Trophoblast cell (in vitro differentiated cells and primary cell): Measurements from ENCODE around the gene MRPL53.
A peak's percentile ranks its signal among the peaks of the same experiment; 100 is the strongest.

Experiments used
- DNase-seq, 2 donors: peaks; one replicate each; pipeline ENCODE4 v3.0.0-alpha.2; 2016
- H2AFZ ChIP-seq: 2 replicates; pipeline ENCODE4 v1.6.1; 2013; ENCODE audit warnings: low read length, moderate library complexity, mild to moderate bottlenecking; ENCODE audit not compliant: insufficient read depth, poor library complexity
- H2AK5ac ChIP-seq: 2 replicates; pipeline ENCODE4 v1.6.1; 2013; ENCODE audit warnings: mild to moderate bottlenecking, low read length
- H2BK120ac ChIP-seq: 2 replicates; pipeline ENCODE4 v1.6.1; 2013; ENCODE audit warnings: low read length, mild to moderate bottlenecking, moderate library complexity; ENCODE audit not compliant: insufficient read depth, poor library complexity
- H2BK12ac ChIP-seq: 2 replicates; pipeline ENCODE4 v1.6.1; 2013; ENCODE audit warnings: mild to moderate bottlenecking, low read length, moderate library complexity
- H2BK5ac ChIP-seq: 2 replicates; pipeline ENCODE4 v1.6.1; 2013; ENCODE audit warnings: low read length, low read depth, moderate library complexity, mild to moderate bottlenecking; ENCODE audit not compliant: poor library complexity
- H3K14ac ChIP-seq: 2 replicates; pipeline ENCODE4 v1.6.1; 2013; ENCODE audit warnings: mild to moderate bottlenecking, low read length
- H3K18ac ChIP-seq: 2 replicates; pipeline ENCODE4 v1.6.1; 2013; ENCODE audit warnings: mild to moderate bottlenecking, low read length
- H3K23ac ChIP-seq: 2 replicates; pipeline ENCODE4 v1.6.1; 2013; ENCODE audit warnings: low read length
- H3K27ac ChIP-seq: 2 replicates; pipeline ENCODE4 v1.5.1; 2013; ENCODE audit warnings: low read depth, mild to moderate bottlenecking, inconsistent platforms, low read length, moderate library complexity
- H3K27me3 ChIP-seq: 2 replicates; pipeline ENCODE4 v1.6.1; 2013; ENCODE audit warnings: inconsistent platforms, mild to moderate bottlenecking, low read length, moderate library complexity; ENCODE audit not compliant: insufficient read depth
- H3K36me3 ChIP-seq, 2 experiments: 1 replicate in 1 of 2; 2 replicates in 1 of 2; pipeline ENCODE4 v1.6.1; 2013; ENCODE audit warnings: low read length in 2 of 2, mild to moderate bottlenecking in 2 of 2, moderate library complexity in 1 of 2; ENCODE audit not compliant: insufficient read depth in 2 of 2, control insufficient read depth in 1 of 2
- H3K4ac ChIP-seq: 2 replicates; pipeline ENCODE4 v1.6.1; 2013; ENCODE audit warnings: low read depth, mild to moderate bottlenecking, low read length, moderate library complexity
- H3K4me1 ChIP-seq, 2 experiments: 1 replicate in 1 of 2; 2 replicates in 1 of 2; pipeline ENCODE4 v1.6.1; 2013; ENCODE audit warnings: low read length in 2 of 2, mild to moderate bottlenecking in 2 of 2, moderate library complexity in 1 of 2; ENCODE audit not compliant: insufficient read depth in 2 of 2, control insufficient read depth in 1 of 2
- H3K4me2 ChIP-seq: 2 replicates; pipeline ENCODE4 v1.6.1; 2013; ENCODE audit warnings: inconsistent platforms, mild to moderate bottlenecking, low read length, moderate library complexity
- H3K4me3 ChIP-seq: 2 replicates; pipeline ENCODE4 v1.5.1; 2013; ENCODE audit warnings: mild to moderate bottlenecking, low read depth, low read length, inconsistent platforms
- H3K79me1 ChIP-seq: one replicate; pipeline ENCODE4 v1.6.1; 2013; ENCODE audit warnings: low read length
- H3K79me2 ChIP-seq: 2 replicates; pipeline ENCODE4 v1.6.1; 2013; ENCODE audit warnings: low read length, mild to moderate bottlenecking; ENCODE audit not compliant: control insufficient read depth, insufficient read depth, poor library complexity
- H3K9ac ChIP-seq: 2 replicates; pipeline ENCODE4 v1.6.1; 2013; ENCODE audit warnings: mild to moderate bottlenecking, low read length
- H3K9me3 ChIP-seq: 2 replicates; pipeline ENCODE4 v1.6.1; 2013; ENCODE audit warnings: low read depth, mild to moderate bottlenecking, control low read depth, inconsistent platforms, low read length; ENCODE audit not compliant: insufficient read depth
- H4K12ac ChIP-seq: 2 replicates; pipeline ENCODE4 v1.6.1; 2013; ENCODE audit warnings: low read depth, mild to moderate bottlenecking, low read length, moderate library complexity
- H4K8ac ChIP-seq: 2 replicates; pipeline ENCODE4 v1.6.1; 2013; ENCODE audit warnings: low read depth, mild to moderate bottlenecking, low read length, moderate library complexity
- H4K91ac ChIP-seq: one replicate; pipeline ENCODE4 v1.6.1; 2013; ENCODE audit warnings: low read depth, mild to moderate bottlenecking, low read length, moderate library complexity
- WGBS: extraction: QIAGEN DNeasy Blood & Tissue Kit; methylation state at CpG from one replicate; pipeline ENCODE4 v1.1.7; 2013; ENCODE audit warnings: missing lambda C conversion rate; ENCODE audit not compliant: insufficient read length, insufficient coverage; ENCODE audit errors: extremely low coverage; 5-methylcytosine and 5-hydroxymethylcytosine counted together

MRPL53 gene

DNA sequence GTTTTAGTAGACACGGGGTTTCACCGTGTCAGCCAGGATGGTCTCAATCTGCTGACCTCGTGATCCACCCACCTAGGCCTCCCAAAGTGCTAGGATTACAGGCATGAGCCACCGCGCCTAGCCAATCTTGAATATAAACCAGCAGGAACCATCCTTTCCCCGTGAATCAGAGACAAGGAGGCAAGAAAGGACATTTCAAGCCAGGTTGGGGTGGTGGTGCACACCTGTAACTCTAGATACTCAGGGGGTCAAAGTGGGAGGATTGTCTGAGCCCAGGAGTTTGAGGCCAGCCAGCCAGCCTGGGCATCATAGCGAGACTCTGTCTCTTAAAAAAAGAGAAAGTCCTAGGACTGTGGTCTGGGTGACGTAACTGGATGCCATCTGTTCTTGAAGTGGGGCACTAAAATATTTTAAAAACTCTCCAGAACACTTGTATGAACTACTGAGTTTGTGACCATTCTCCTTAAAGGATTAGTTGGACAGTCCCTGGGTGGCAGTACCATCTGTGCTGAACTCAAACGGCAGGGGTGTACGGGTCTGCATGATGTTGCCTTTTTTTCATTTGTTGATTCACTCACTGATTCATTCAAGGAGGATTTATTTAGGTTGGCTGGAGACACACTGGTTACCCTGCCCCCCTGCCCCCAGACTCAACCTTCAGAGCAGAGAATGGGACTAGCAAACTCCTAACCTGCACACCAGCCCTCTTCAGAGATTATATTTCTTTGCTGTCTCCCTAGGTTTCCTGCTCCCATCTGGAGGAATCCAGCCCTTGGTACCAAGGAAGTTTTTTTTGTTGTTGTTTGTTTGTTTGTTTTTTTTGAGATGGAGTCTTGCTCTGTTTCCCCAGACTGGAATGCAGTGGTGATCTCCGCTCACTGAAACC lies 38.9 kb upstream of the MRPL53 start:
- Histone ChIP-seq H3K4me2 (no peak overlapping the region), H3K79me2 (peaks cover 8% of the 10 kb centered on the region), H3K36me3 (no peaks in the 10 kb centered on the region), H3K18ac (no peak overlapping the region), H3K4me3 (no peak overlapping the region), H3K4me1 (peaks cover 12 to 14% of the 10 kb centered on the region in 2 experiments), H2BK12ac (no peak overlapping the region), H2BK5ac (no peak overlapping the region), H3K14ac (no peak overlapping the region), H3K27ac (no peak overlapping the region), H4K91ac (no peak overlapping the region), H3K9ac (no peak overlapping the region), H4K8ac (no peak overlapping the region), H3K23ac (no peak overlapping the region), H2AFZ (no peak overlapping the region), H2AK5ac (no peak overlapping the region), H3K9me3 (peaks cover 12% of the 10 kb centered on the region), H3K4ac (no peak overlapping the region), H3K79me1 (peaks cover 12% of the 10 kb centered on the region), H3K27me3 (peaks cover 59% of the 10 kb centered on the region), H2BK120ac (no peak overlapping the region), H4K12ac (no peak overlapping the region)
- no peak for DNase-seq
- WGBS = no CpG with 5 or more reads among the region's 11 CpGs

DNA sequence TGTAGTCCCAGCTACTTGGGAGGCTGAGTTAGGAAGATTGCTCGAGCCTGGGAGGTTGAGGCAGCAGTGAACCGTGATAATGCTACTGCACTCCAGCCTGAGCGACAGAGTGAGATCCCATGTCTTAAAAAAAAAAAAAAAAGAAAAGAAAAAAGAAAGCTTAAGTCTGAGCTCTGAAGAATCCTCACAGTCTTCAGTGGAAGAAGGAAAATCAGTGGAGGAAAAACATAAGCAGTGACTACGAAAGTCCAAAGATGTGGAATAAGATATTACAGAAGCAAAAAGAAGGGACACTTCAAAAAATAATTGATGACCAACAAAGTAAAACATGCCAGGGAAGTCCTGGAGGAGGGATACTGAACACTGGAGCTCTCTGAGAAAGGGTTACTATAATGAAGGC lies 37.8 kb upstream of the MRPL53 start:
- peaks cover 8 to 9% of the 10 kb centered on the region in 2 experiments for H3K36me3 ChIP-seq
- H3K27me3 ChIP-seq = peaks cover 48% of the 10 kb centered on the region
- H2BK12ac ChIP-seq = no peak overlapping the region
- no peak for DNase-seq
- no peak overlapping the region for H2AK5ac ChIP-seq
- peaks cover 9 to 11% of the 10 kb centered on the region in 2 experiments for H3K4me1 ChIP-seq
- no peak overlapping the region for H3K23ac ChIP-seq
- H2AFZ ChIP-seq = no peak overlapping the region
- H4K91ac ChIP-seq = no peak overlapping the region
- no peak overlapping the region for H3K4me2 ChIP-seq
- H3K14ac ChIP-seq = no peak overlapping the region
- H3K79me1 ChIP-seq = peaks cover 12% of the 10 kb centered on the region
- no CpG with 5 or more reads among the region's 4 CpGs for WGBS
- no peak overlapping the region for H4K8ac ChIP-seq
- H3K4ac ChIP-seq = no peak overlapping the region
- no peak overlapping the region for H3K18ac ChIP-seq
- H3K9me3 ChIP-seq = peaks cover 6% of the 10 kb centered on the region
- H3K9ac ChIP-seq = no peak overlapping the region
- H2BK120ac ChIP-seq = no peak overlapping the region
- H3K4me3 ChIP-seq = no peak overlapping the region
- no peak overlapping the region for H4K12ac ChIP-seq
- H3K27ac ChIP-seq = no peak overlapping the region
- no peak overlapping the region for H2BK5ac ChIP-seq
- H3K79me2 ChIP-seq = peaks cover 8% of the 10 kb centered on the region

DNA sequence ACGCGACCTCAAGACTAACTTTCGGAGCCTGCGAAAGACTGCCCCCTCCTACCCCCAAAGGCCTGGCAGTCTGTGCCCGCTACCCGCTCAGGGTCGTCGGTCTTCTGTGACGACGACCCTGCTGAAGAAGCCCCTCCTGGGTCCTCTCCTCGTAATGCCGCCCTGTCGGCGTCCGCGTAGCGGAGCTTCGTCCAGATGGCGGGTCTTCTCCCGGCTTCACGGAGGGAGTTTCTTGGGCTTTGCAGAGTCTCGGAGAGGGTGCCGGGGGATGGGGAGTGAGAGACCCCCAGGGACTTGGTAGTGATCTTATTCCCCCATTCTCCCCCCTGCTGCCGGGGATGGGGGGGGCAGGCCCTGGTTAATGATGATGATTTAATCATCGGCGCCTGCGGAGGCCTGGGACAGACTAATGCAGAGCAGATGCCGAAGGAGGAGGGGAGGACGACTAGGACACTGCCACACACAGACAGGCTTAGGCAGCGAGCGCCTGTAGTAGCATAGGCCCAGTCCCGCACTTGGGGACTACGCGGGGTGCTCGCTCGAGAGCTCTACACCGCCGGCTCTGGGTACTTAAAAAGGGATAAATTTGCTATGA lies 35.5 kb upstream of the MRPL53 start:
- H3K4ac ChIP-seq = peak overlapping the region; percentile 35
- peak overlapping the region; percentile 82 for H2BK120ac ChIP-seq
- H3K23ac ChIP-seq = no peak overlapping the region
- H3K27me3 ChIP-seq = peaks cover 34% of the 10 kb centered on the region
- H3K18ac ChIP-seq = peak overlapping the region; percentile 56
- H2BK5ac ChIP-seq = peak overlapping the region; percentile 25
- no peak overlapping the region for H3K27ac ChIP-seq
- H3K79me2 ChIP-seq = peaks cover 12% of the 10 kb centered on the region
- peaks cover 20% of the 10 kb centered on the region for H3K79me1 ChIP-seq
- WGBS = no CpG with 5 or more reads among the region's 38 CpGs
- H2AK5ac ChIP-seq = peak overlapping the region; percentile 7
- peak overlapping the region; percentile 70 for H3K4me3 ChIP-seq
- H3K4me2 ChIP-seq = peak overlapping the region; percentile 95
- H3K4me1 ChIP-seq = peaks cover 15 to 19% of the 10 kb centered on the region in 2 experiments
- no peak overlapping the region for H2BK12ac ChIP-seq
- peak in 1 of 2 donors; percentile 49 for DNase-seq
- peak overlapping the region; percentile 93 for H4K8ac ChIP-seq
- H3K36me3 ChIP-seq = peaks cover 8 to 11% of the 10 kb centered on the region in 2 experiments
- peaks cover 2% of the 10 kb centered on the region for H3K9me3 ChIP-seq
- H4K12ac ChIP-seq = peak overlapping the region; percentile 73
- H2AFZ ChIP-seq = peak overlapping the region; percentile 81
- peak overlapping the region; percentile 72 for H3K14ac ChIP-seq
- peak overlapping the region; percentile 90 for H4K91ac ChIP-seq
- H3K9ac ChIP-seq = peak overlapping the region; percentile 75

DNA sequence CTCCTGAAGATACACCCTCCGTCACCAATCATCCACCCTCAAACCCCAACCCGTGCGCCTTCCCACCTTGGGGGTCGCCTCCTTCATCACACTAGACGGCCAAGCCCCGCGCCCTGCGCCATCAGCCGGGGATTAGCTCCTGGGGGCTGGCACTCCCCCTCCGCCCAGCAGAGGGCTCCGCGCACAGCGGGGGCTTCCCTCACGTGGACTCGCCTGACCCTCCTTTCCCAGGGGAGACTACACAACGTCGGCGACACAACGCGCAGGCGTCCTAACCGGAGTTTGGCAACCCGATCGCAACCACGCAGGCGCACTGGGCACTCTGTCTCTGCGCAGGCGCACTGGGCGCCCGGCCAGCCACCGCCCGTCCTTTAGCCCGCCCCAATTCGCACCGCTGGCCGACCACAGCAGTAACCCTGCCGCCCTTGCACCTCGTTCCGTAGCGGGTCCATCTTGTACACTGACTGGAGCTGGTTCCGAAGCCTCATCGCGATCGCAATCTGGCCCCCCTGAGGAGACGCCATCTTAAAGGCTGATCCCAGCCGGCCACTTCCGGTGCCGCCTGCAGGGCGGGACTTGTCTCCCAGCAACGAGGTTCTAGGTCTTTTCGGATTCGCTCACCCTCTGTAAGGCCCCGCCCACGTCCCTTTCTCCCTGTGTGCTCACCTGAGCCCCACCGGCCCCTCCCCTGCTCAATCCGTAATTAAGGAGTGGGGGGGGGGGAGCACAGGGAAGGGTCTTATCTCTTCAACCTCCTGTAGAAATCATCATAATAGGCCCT lies 34.9 kb upstream of the MRPL53 start, which contains the start of gene PCGF1:
PCGF1 (minus strand) TSS at position 551 of the 781 bp plus-strand sequence; CDS start at position 524, 27 bp downstream.
- Histone ChIP-seq H3K4me3 (peak within 1 kb of the TSS; percentile 98), H3K79me1 (peaks cover 27% of the 10 kb centered on the region), H3K14ac (peak within 1 kb of the TSS; percentile 99), H3K27me3 (peaks cover 36% of the 10 kb centered on the region), H2AK5ac (peak within 1 kb of the TSS; percentile 80), H3K9me3 (peaks cover 2% of the 10 kb centered on the region), H2AFZ (peak within 1 kb of the TSS; percentile 98), H2BK120ac (peak within 1 kb of the TSS; percentile 94), H3K4ac (peak within 1 kb of the TSS; percentile 88), H3K18ac (peak within 1 kb of the TSS; percentile 97), H2BK5ac (peak within 1 kb of the TSS; percentile 95), H4K12ac (peak within 1 kb of the TSS; percentile 93), H3K4me2 (peak within 1 kb of the TSS; percentile 95), H4K8ac (peak within 1 kb of the TSS; percentile 98), H3K79me2 (peaks cover 16% of the 10 kb centered on the region), H2BK12ac (peak within 1 kb of the TSS; percentile 7), H3K36me3 (peaks cover 8 to 11% of the 10 kb centered on the region in 2 experiments), H3K4me1 (peaks cover 19 to 20% of the 10 kb centered on the region in 2 experiments), H3K9ac (peak within 1 kb of the TSS; percentile 96), H3K23ac (no peak within 1 kb of the TSS), H4K91ac (peak within 1 kb of the TSS; percentile 99), H3K27ac (peak within 1 kb of the TSS; percentile 98)
- peak; percentile 99 to 100 for DNase-seq
- no CpG with 5 or more reads among the region's 56 CpGs for WGBS
